Measurements from ENCODE around the gene BTG1. TPM values are rescaled to one million over a fixed set of nuclear protein-coding genes. Genes with fewer than 3 reads are reported as not detected.
A peak's percentile ranks its signal among the peaks of the same experiment; 100 is the strongest.

Gene BTG1
- total and polyA plus RNA-seq, 10 donors = 122 to 358 (median 238) TPM

DNA sequence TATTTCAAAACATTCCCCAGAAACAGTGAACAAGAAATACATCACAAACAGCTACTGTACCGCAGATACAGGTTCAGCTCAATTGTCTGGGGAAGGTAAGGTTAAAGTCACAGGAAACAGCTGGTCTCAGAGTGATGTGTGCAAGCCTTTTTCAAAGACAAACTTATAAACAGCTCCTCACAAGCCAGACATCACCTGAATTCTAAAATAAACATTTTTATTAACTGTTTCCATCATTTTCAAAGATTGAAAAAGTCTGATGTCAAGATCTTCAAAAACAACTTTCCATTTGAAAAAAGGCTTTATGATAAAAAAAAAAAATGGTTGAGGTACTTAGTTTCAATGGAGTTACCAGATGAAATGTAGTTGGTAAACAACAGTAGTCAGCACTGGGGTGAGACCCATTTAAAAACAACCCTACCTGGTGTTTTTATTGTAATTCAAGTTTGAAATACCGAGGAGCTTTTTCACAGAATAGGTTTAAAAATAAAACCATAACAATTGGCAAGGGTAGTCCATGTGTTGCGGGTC, 4.0 kb downstream of the BTG1 start:
- H3K36me3 ChIP-seq = peaks cover 0 to 63% (median 22%) of the 10 kb centered on the region in 6 donors
- peak overlapping the region; percentile 97 to 100 (median 100) for H3K27ac ChIP-seq
- H3K4me1 ChIP-seq = peaks cover 6 to 49% (median 30%) of the 10 kb centered on the region in 6 donors
- H3K27me3 ChIP-seq (replicated peaks in 1 of 7) = no peaks in the 10 kb centered on the region
- peak overlapping the region; percentile 40 to 90 (median 77) for H3K4me3 ChIP-seq
- TF ChIP-seq POLR2A (IDR thresholded peaks at IDR 0.05) (peak in 1 of 3 donors; percentile 34), POLR2AphosphoS5 (IDR thresholded peaks at IDR 0.05) (peak in 1 of 3 donors; percentile 79)
- TF ChIP-seq, protein P1, sequence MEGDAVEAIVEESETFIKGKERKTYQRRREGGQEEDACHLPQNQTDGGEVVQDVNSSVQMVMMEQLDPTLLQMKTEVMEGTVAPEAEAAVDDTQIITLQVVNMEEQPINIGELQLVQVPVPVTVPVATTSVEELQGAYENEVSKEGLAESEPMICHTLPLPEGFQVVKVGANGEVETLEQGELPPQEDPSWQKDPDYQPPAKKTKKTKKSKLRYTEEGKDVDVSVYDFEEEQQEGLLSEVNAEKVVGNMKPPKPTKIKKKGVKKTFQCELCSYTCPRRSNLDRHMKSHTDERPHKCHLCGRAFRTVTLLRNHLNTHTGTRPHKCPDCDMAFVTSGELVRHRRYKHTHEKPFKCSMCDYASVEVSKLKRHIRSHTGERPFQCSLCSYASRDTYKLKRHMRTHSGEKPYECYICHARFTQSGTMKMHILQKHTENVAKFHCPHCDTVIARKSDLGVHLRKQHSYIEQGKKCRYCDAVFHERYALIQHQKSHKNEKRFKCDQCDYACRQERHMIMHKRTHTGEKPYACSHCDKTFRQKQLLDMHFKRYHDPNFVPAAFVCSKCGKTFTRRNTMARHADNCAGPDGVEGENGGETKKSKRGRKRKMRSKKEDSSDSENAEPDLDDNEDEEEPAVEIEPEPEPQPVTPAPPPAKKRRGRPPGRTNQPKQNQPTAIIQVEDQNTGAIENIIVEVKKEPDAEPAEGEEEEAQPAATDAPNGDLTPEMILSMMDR (IDR thresholded peaks at IDR 0.05 in 8 of 11, conservative IDR thresholded peaks at IDR 0.05 in 3 of 11) = no peak
- no peak for DNase-seq
- no peaks in the 10 kb centered on the region for H3K9me3 ChIP-seq
- intact Hi-C loops (cut with DNase I; ENCODE audit: low total_unique reads) = no loop called here
- 5 to 24% (median 15%) methylated on average over 3 of the region's 3 CpGs for WGBS, 5 donors

DNA sequence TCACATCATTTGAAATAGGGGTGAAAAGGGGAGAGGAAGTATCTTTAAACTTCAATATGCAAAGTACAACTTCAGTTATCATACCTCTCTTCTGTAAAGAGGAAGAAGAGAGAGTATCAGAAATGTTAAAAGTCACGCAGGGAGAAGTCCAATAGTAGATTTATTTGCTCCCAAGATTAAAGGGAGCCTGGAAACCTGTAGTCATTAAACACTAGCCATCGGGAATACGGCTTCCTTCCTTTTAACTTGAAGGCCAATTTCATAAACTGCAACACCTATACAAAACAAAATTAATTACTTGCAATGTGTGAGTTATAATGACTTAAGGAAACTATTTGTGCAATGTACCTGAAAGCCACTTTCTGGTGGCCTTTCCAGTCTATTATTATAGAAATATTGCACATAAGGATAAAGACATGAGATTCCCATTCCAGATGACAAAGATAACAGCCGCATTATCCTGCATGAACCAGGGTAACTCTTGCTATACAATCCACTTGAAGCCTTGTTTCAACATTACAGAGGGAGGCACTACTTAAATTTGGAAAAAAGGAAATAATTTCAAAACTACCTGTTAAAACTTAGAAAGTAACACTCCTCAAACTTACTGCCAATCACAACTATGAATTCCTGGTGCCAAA, 4.6 kb downstream of the BTG1 start:
- intact Hi-C loops (cut with DNase I; ENCODE audit: low total_unique reads) = no loop called here
- 6 to 14% (median 12%) methylated on average over 4 of the region's 4 CpGs for WGBS, 5 donors
- no peaks in the 10 kb centered on the region for H3K9me3 ChIP-seq
- peak overlapping the region; percentile 97 to 100 (median 100) for H3K27ac ChIP-seq
- H3K4me3 ChIP-seq = peak overlapping the region; percentile 40 to 90 (median 77)
- no peaks in the 10 kb centered on the region for H3K27me3 ChIP-seq (replicated peaks in 1 of 7)
- TF ChIP-seq POLR2A (IDR thresholded peaks at IDR 0.05) = peak in 1 of 3 donors; percentile 46
- TF ChIP-seq POLR2AphosphoS5 (IDR thresholded peaks at IDR 0.05) = peak in 1 of 3 donors; percentile 61
- TF ChIP-seq, protein P1 (IDR thresholded peaks at IDR 0.05 in 8 of 11, conservative IDR thresholded peaks at IDR 0.05 in 3 of 11) = no peak
- H3K36me3 ChIP-seq = peaks cover 0 to 66% (median 22%) of the 10 kb centered on the region in 6 donors
- peaks cover 13 to 53% (median 35%) of the 10 kb centered on the region in 6 donors for H3K4me1 ChIP-seq
- DNase-seq = no peak

DNA sequence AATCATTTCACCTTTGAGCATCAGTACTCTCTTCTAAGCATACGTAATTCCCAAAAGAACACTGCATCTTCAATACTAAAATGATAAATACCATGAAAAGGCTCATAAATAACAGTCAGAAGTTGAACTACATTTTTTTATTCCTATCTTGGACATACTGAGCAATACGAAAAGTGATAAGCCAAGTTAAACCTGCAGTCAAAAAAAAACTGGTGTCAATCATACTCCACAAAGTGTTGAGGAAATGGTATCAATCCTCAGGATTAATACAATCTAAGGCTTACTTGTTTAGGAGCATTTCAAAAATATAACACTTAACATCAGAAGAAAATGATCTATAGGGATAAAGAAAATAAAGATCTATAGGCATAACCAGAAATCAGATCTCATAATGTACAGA, 5.5 kb downstream of the BTG1 start:
- WGBS, 5 donors = 27 to 44% (median 37%) methylated on average over 2 of the region's 2 CpGs

More for the DNA sequence above, 5.5 kb downstream of the BTG1 start:
- H3K27me3 ChIP-seq (replicated peaks in 1 of 7) = no peaks in the 10 kb centered on the region
- peak overlapping the region; percentile 40 to 90 (median 77) for H3K4me3 ChIP-seq
- peaks cover 20 to 61% (median 43%) of the 10 kb centered on the region in 6 donors for H3K4me1 ChIP-seq
- TF ChIP-seq POLR2AphosphoS5 (IDR thresholded peaks at IDR 0.05) (no peak), POLR2A (IDR thresholded peaks at IDR 0.05) (no peak)
- TF ChIP-seq, protein P1 (IDR thresholded peaks at IDR 0.05 in 8 of 11, conservative IDR thresholded peaks at IDR 0.05 in 3 of 11) = no peak
- no peak for DNase-seq
- H3K27ac ChIP-seq = peak overlapping the region; percentile 97 to 100 (median 100)
- no peaks in the 10 kb centered on the region for H3K9me3 ChIP-seq
- peaks cover 0 to 75% (median 22%) of the 10 kb centered on the region in 6 donors for H3K36me3 ChIP-seq
- intact Hi-C loops (cut with DNase I; ENCODE audit: low total_unique reads) = no loop called here
